GM19452 (cell line): ENCODE measurements around the gene BMP10.

Source experiments
- ATAC-seq: cut with Tn5 transposase; IDR thresholded peaks from one replicate; pipeline ENCODE4 v1.9.1; 2021; ENCODE audit not compliant: unreplicated experiment

BMP10 gene

DNA sequence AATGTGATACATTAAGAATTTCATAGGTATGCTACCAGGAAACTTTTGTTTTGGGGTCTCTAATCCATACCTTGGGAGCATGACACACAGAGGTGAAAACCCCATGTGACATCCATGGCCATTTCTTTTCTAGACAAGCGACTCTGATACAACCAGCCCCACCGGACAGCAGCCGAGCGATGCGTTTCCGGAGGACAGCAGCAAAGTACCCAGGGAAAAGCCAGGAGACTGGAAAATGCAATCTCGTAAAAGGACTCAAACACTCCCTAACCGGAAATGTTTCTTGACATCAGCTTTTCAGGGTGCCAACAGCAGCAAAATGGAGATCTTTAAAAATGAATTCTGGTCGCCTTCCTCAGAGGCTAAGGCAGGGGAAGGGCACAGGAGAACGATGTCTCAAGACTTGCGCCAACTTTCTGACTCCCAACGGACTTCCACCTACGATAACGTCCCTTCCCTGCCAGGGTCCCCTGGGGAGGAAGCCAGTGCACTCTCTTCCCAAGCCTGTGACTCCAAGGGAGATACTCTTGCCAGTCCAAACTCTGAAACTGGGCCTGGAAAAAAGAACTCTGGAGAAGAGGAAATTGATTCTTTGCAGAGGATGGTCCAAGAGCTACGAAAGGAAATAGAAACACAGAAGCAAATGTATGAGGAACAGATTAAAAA lies 48.9 kb downstream of the BMP10 start:
- no peak for ATAC-seq

DNA sequence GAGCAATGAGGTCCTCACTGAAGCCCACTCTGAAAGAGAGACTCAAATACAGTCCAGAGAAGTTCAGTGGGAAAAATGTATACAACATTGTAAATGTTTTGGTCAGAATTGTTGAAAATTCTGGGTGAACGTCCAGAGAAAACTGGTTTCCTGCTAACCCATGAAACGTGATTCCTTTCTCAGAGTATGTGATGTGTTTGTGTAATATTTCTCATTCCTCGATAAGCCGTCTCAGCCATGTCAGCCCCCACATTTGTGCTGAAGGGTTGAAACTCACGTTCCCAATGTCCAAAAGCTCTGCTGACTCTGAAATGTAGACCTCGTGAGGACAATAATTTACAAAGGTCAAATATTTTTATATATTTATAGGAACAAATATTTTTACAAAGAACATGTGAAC lies 51.6 kb downstream of the BMP10 start:
- ATAC-seq: no peak

DNA sequence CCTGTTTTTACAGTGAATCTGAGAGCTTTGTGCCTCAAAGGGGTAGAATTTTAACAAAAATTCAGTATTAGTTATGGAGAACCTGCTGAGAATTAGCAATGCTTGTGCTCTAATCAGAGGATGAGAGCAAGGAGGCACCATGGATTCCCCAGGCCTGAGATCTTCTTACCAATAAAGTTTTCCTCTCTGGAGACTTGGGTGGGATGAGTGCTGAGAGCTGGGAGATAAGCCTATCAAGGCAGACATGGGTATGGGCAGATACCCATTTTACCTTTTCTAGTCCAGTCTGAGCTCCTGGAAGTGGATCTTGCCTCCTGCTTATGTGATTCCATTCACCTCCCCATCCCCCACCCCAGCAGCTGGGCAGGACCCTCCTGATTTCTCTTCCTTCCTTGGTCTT lies 53.9 kb downstream of the BMP10 start:
- ATAC-seq: no peak
